ENCODE measurements around the gene POLR3B.

POLR3B gene

GRCh38 chr12:106364261-106364660 is 6.7 kb downstream of the POLR3B start:
- TF ChIP-seq, protein P1, sequence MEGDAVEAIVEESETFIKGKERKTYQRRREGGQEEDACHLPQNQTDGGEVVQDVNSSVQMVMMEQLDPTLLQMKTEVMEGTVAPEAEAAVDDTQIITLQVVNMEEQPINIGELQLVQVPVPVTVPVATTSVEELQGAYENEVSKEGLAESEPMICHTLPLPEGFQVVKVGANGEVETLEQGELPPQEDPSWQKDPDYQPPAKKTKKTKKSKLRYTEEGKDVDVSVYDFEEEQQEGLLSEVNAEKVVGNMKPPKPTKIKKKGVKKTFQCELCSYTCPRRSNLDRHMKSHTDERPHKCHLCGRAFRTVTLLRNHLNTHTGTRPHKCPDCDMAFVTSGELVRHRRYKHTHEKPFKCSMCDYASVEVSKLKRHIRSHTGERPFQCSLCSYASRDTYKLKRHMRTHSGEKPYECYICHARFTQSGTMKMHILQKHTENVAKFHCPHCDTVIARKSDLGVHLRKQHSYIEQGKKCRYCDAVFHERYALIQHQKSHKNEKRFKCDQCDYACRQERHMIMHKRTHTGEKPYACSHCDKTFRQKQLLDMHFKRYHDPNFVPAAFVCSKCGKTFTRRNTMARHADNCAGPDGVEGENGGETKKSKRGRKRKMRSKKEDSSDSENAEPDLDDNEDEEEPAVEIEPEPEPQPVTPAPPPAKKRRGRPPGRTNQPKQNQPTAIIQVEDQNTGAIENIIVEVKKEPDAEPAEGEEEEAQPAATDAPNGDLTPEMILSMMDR (IDR thresholded peaks at IDR 0.05): no peak

DNA sequence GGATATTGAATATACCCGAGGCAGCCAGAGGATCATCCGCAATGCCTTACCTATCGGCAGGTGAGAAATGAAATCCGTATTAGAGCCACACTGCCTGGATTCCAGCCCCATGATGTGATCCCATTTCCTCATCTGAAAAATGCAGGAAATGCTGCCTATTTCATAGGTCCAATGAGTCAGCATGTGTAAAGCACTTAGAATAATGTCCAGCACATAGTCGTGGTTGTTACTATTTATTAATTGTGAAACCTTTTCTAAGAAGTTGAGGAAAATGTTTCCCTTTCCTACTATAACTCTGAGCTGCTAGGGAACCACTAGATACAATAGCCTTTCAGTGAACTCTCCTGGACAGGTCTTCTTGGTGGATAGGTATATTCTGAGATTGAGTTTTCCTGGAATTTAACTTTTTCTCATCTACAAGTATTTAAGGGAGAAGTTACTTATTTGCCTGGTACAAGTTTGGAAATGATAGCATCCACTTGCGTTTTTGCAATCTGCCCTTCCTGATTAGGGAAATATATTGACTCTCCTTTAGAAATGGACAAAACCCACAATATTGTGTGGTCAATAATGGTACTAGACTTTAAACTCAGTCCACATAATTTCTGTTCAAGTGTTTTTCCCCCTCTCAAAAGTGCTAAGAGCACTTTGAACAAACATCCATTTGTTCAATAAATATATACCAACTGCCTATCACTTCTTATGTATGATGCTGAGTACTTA is 12.2 kb downstream of the POLR3B start:
- TF ChIP-seq, protein P1 (IDR thresholded peaks at IDR 0.05): no peak

DNA sequence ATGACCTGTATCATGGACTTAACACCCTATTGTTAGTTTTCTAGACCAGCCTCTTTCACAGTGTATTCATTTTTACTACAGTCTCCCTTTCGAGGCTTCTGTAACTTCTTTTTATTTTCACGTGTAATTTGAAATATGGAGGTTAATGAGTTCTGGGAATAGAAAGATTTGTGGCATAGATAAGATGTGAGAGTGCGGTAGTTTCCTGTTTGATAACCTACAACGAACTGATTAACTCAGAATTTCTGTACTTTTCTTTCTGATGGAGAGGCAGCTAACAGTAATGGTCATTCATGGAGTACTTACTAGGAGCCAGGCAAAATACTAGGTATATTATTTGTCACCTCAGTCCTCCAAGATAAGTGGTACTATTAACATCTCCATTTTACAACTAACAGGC is 21.2 kb downstream of the POLR3B start:
- TF ChIP-seq, protein P1 (IDR thresholded peaks at IDR 0.05): no peak

DNA sequence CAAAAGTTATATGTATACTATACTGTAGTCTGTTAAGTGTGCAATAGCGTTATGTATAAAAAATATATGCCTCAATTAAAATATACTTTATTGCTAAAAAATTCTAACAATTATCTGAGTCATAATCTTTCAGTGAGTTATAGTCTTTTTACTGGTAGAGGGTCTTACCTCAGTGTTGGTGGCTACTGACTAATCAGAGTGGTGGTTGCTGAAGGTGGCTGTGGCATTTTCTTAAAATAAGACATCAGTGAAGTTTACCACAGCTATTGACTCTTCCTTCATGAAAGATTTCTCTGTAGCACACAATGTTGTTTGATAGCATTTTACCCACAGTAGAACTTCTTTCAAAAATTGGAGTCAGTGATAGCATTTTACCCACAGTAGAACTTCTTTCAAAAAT is 23.4 kb downstream of the POLR3B start:
- TF ChIP-seq, protein P1 (IDR thresholded peaks at IDR 0.05): no peak

- TF ChIP-seq, protein P1 (IDR thresholded peaks at IDR 0.05): no peak
Measured at GRCh38 chr12:106386813-106387535, 29.4 kb downstream of the POLR3B start.

GRCh38 chr12:106387848-106388377 is 30.4 kb downstream of the POLR3B start:
- TF ChIP-seq, protein P1 (IDR thresholded peaks at IDR 0.05): no peak

DNA sequence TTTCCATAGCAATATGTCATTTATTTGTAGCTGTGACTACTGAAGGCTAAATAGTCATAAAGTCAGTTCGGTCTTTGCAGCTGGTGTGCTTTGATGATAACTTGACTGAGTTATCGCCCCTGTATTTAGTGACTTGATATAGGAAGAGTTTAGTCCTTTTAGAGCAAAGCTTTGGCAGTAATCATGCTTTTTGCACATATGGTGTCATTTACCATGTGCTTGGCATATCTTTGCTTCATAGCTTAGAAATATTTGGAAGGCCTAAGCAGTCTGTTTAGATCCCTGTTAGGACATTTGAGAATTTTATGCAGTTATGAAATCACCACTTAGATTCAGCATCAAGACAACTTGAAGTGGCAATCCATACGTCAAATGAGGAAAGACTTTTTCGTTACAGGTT is 31.6 kb downstream of the POLR3B start:
- TF ChIP-seq, protein P1 (IDR thresholded peaks at IDR 0.05): no peak

Measured in LNCAP (cell line).